ENCODE data around the gene OPCML. TPM values are rescaled to one million over a fixed set of nuclear protein-coding genes. Genes with fewer than 3 reads are reported as not detected.
A peak's percentile ranks its signal among the peaks of the same experiment; 100 is the strongest.

Gene OPCML
- total and polyA plus RNA-seq, 2 experiments from 2014 or later, result 1.2 to 4.4 TPM

DNA sequence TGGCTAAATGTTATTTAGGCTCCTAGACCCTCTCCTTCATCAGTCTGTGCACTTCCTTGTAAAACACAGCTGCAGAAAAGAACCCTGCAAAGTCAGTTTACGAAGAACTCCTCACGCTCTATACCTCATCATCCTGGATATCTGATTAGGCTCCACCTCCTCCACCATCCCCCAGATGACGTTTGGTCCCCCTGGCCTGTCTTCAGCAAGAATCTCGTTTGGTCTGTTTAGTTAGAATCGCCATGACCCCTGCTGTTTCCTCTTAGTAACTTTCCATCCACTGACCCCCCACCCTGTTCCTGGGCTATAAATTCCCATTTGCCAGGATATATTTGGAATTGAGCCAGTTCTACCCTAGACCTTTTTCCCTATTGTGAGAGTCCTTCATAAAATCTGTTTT, 214.1 kb downstream of the OPCML start:
- ATAC-seq (peak; percentile 92), DNase-seq (ENCODE audit: low spot score) (peak; percentile 83)
- Histone ChIP-seq H3K4me3 (no peak overlapping the region), H3K4me2 (no peak overlapping the region), H2AFZ (no peak overlapping the region), H3K27ac (ENCODE audit: low read depth) (no peak overlapping the region), H3K4me1 (ENCODE audit: insufficient read depth) (peaks cover 8% of the 10 kb centered on the region; the same call in 1 of the 2 replicates), H4K20me1 (replicated peaks; ENCODE audit: insufficient read depth) (no peaks in the 10 kb centered on the region), H3F3A (replicated peaks; ENCODE audit: low read depth) (no peaks in the 10 kb centered on the region), H3K9me2 (ENCODE audit: insufficient read depth) (no peaks in the 10 kb centered on the region), H3K27me3 (ENCODE audit: insufficient read depth) (no peaks in the 10 kb centered on the region), H3K36me3 (ENCODE audit: insufficient read depth) (no peaks in the 10 kb centered on the region), H3K79me2 (replicated peaks; ENCODE audit: insufficient read depth) (no peaks in the 10 kb centered on the region)
- no peaks in the 10 kb centered on the region; the same call in 2 of the 3 replicates for H3K9me3 Mint-ChIP-seq
- TF ChIP-seq CTCF (conservative IDR thresholded peaks at IDR 0.05; ENCODE audit: low read depth in 2 of 2) (no peak), STAT1 (IDR thresholded peaks at IDR 0.05; ENCODE audit: unreplicated experiment) (no peak), CREB1 (CRISPR knock-in tag; IDR thresholded peaks at IDR 0.05; ENCODE audit: low read depth) (peak; percentile 65), ZNF331 (CRISPR knock-in tag; IDR thresholded peaks at IDR 0.05; ENCODE audit: low read depth) (no peak), POLR2AphosphoS5 (IDR thresholded peaks at IDR 0.05; ENCODE audit: low read depth) (no peak)
- H3K4me3 Mint-ChIP-seq, result no peak overlapping the region
- H3K27me3 Mint-ChIP-seq (ENCODE audit: insufficient read depth, low read depth, poor library complexity), result peaks cover 3% of the 10 kb centered on the region
- H3K4me1 Mint-ChIP-seq, result peaks cover 12% of the 10 kb centered on the region
- peak overlapping the region; percentile 60 for H3K27ac Mint-ChIP-seq
- H3K36me3 Mint-ChIP-seq (ENCODE audit: low read depth), result no peaks in the 10 kb centered on the region

GRCh38 chr11:133311230-133311629, 221.1 kb downstream of the OPCML start:
- Histone ChIP-seq H3K9me2 (ENCODE audit: insufficient read depth) (no peaks in the 10 kb centered on the region), H3K27ac (ENCODE audit: low read depth) (no peak overlapping the region), H2AFZ (no peak overlapping the region), H3K27me3 (ENCODE audit: insufficient read depth) (no peaks in the 10 kb centered on the region), H3K4me2 (no peak overlapping the region), H3K4me1 (ENCODE audit: insufficient read depth) (no peaks in the 10 kb centered on the region), H3K36me3 (ENCODE audit: insufficient read depth) (no peaks in the 10 kb centered on the region; the same call in 1 of the 2 replicates), H3K79me2 (replicated peaks; ENCODE audit: insufficient read depth) (no peaks in the 10 kb centered on the region), H4K20me1 (replicated peaks; ENCODE audit: insufficient read depth) (no peaks in the 10 kb centered on the region), H3F3A (replicated peaks; ENCODE audit: low read depth) (no peaks in the 10 kb centered on the region), H3K4me3 (no peak overlapping the region)
- H3K4me3 Mint-ChIP-seq, result no peak overlapping the region
- peaks cover 4% of the 10 kb centered on the region; the same call in 2 of the 3 replicates for H3K9me3 Mint-ChIP-seq
- H3K27me3 Mint-ChIP-seq (ENCODE audit: insufficient read depth, low read depth, poor library complexity), result peaks cover 2% of the 10 kb centered on the region
- H3K36me3 Mint-ChIP-seq (ENCODE audit: low read depth), result peaks cover 6% of the 10 kb centered on the region; the same call in 2 of the 3 replicates
- DNase-seq (ENCODE audit: low spot score) (no peak), ATAC-seq (no peak)
- no peak overlapping the region for H3K27ac Mint-ChIP-seq
- H3K4me1 Mint-ChIP-seq, result no peaks in the 10 kb centered on the region
- TF ChIP-seq EZH2 (IDR thresholded peaks at IDR 0.05; ENCODE audit: low read depth, unreplicated experiment) (no peak), POLR2AphosphoS5 (IDR thresholded peaks at IDR 0.05; ENCODE audit: low read depth) (no peak), STAT1 (IDR thresholded peaks at IDR 0.05; ENCODE audit: unreplicated experiment) (no peak), CREB1 (CRISPR knock-in tag; IDR thresholded peaks at IDR 0.05; ENCODE audit: low read depth) (no peak), NANOG (IDR thresholded peaks at IDR 0.05; ENCODE audit: borderline replicate concordance) (no peak), ZNF331 (CRISPR knock-in tag; IDR thresholded peaks at IDR 0.05; ENCODE audit: low read depth) (no peak), REST (IDR thresholded peaks at IDR 0.05; ENCODE audit: unreplicated experiment) (no peak), EZH2phosphoT487 (IDR thresholded peaks at IDR 0.05; ENCODE audit: unreplicated experiment) (no peak), CTCF (conservative IDR thresholded peaks at IDR 0.05; ENCODE audit: low read depth in 2 of 2) (no peak), ZNF114 (CRISPR knock-in tag; IDR thresholded peaks at IDR 0.05) (no peak), JUNB (IDR thresholded peaks at IDR 0.05; ENCODE audit: unreplicated experiment) (no peak)
- TF ChIP-seq, protein P1, sequence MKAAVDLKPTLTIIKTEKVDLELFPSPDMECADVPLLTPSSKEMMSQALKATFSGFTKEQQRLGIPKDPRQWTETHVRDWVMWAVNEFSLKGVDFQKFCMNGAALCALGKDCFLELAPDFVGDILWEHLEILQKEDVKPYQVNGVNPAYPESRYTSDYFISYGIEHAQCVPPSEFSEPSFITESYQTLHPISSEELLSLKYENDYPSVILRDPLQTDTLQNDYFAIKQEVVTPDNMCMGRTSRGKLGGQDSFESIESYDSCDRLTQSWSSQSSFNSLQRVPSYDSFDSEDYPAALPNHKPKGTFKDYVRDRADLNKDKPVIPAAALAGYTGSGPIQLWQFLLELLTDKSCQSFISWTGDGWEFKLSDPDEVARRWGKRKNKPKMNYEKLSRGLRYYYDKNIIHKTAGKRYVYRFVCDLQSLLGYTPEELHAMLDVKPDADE (IDR thresholded peaks at IDR 0.05), result no peak

All from GM23338 (cell line).